Measurements from ENCODE around the gene REX1BD.
A peak's percentile ranks its signal among the peaks of the same experiment; 100 is the strongest.

DNA sequence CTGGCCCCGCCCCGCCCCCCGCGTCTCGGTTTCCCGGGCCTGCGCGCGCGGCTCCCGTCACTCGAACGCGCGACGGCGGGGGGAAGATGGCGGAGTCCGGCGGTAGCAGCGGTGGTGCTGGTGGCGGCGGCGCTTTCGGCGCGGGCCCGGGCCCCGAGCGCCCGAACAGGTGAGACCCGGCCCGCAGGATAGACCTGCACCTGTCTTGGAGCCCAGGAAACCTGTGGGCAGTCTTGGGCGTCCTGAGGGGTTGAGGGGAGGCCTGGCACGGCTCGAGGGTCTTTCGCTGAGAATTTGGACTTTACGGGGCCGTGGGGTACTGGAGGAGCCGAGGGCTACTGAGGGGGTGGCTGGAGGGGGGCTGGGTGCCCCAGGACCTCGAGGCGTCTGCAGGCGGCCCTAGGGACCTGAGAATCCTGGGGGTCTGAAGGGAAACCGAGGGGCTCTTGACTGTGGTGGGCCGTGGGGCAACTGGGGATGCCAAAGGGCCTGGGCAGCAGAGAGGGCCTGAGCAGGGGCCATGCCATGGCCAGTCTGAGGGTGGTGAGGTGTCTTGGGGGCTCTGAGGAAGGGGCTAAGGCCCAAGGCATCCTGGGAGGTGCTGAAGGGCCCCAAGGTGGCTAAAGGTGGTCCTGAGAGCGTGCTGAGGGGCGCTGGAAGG is 48.5 kb downstream of the REX1BD start, which contains the start of gene KLHL26:
- TF ChIP-seq CTCF (IDR thresholded peaks at IDR 0.05 in 2 of 3, conservative IDR thresholded peaks at IDR 0.05 in 1 of 3; ENCODE audit: borderline replicate concordance in 1 of 3, insufficient read depth in 1 of 3, low read depth in 2 of 3, low read length in 2 of 3) (no peak), POLR2AphosphoS5 (IDR thresholded peaks at IDR 0.05; ENCODE audit: low read depth, low read length) (peak; percentile 70), POLR2A (IDR thresholded peaks at IDR 0.05; ENCODE audit: borderline replicate concordance, extremely low read depth, insufficient read depth, insufficient read length) (no peak), TCF7L2 (IDR thresholded peaks at IDR 0.05; ENCODE audit: borderline replicate concordance, extremely low read depth, insufficient read depth, insufficient read length) (no peak), EZH2phosphoT487 (IDR thresholded peaks at IDR 0.05; ENCODE audit: borderline replicate concordance) (no peak), SRF (IDR thresholded peaks at IDR 0.05; ENCODE audit: low read depth) (no peak), RAD21 (IDR thresholded peaks at IDR 0.05; ENCODE audit: low read depth) (no peak), EZH2 (IDR thresholded peaks at IDR 0.05) (no peak), MAX (IDR thresholded peaks at IDR 0.05) (no peak)
- TF ChIP-seq, protein P1, sequence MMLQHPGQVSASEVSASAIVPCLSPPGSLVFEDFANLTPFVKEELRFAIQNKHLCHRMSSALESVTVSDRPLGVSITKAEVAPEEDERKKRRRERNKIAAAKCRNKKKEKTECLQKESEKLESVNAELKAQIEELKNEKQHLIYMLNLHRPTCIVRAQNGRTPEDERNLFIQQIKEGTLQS (IDR thresholded peaks at IDR 0.05), result no peak

Data from HCT116 (cell line).